ENCODE measurements around the gene TRAPPC2L. TPM values are rescaled to one million over a fixed set of nuclear protein-coding genes. Genes with fewer than 3 reads are reported as not detected.

TRAPPC2L gene
- polyA plus RNA-seq, 1 donor = 51.7 TPM

DNA sequence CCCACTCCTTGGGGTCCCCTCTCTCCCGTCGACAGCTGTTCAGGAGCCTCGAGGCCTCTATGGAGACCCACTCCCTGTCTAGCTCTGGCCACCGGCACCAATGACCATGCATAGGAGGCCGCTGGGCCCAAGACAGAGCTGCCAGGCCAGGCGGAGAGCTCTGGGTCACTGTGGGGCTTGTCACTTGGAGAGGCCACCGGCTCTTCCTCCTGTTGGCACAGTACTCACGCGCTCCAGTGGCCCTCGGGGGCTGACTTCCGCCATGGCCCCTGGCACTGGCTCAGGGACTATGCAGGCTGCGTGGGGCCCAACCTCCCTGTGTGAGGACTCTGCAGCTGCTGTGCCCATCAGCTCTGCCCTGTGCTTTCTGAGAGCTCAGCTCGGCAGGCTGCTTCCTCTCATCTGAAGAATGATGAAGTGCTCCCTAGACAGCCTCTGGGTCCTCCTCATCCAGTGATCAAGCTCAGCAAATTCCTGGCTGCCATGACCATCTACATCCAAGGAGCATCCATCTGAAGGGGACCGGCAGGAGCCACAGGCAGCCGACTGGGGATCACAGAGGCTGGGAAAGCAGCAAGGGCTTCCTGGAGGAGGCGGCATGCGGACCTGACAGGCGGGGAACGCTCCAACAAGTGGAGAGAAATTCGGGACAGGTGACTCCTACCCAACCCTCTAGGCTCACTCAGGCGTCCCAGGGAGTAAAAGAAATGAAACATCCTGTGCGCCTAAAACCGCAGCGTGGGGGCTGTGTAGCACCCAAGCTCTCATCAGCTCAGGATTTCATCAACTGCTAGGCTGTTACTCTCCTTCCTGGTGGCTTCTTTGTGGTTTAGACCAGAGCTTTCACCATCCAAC is 17.0 kb upstream of the TRAPPC2L start:
- no peak for DNase-seq

DNA sequence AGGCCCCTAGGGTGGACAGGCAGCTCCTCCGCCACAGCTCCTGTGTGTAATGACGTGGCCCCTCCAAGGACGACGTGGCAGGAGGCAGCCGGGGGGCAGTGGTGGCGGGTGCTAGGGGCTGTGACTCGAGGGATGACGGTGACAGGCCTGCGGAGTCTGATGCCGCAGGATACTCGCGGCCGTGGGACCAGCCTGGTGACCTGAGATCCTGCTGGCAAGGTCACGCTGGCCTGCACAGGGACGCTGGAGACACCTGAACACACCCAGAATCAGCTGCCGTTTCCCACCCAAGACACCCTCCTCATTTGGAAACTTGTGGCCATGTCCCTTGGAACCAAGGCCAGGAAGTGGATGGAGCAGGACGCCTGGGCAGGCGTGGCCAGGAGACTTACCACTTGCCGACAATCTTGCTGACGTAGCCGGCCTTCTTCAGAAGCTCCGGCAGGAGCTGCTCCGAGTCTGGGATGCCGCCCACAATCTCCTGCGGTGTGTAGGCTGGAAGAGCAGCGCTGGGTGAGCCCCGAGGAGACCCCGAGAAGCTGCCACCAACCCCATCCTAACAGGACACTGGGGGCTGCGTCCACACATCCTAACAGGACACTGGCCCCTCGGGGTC is 16.2 kb upstream of the TRAPPC2L start:
- DNase-seq = no peak

DNA sequence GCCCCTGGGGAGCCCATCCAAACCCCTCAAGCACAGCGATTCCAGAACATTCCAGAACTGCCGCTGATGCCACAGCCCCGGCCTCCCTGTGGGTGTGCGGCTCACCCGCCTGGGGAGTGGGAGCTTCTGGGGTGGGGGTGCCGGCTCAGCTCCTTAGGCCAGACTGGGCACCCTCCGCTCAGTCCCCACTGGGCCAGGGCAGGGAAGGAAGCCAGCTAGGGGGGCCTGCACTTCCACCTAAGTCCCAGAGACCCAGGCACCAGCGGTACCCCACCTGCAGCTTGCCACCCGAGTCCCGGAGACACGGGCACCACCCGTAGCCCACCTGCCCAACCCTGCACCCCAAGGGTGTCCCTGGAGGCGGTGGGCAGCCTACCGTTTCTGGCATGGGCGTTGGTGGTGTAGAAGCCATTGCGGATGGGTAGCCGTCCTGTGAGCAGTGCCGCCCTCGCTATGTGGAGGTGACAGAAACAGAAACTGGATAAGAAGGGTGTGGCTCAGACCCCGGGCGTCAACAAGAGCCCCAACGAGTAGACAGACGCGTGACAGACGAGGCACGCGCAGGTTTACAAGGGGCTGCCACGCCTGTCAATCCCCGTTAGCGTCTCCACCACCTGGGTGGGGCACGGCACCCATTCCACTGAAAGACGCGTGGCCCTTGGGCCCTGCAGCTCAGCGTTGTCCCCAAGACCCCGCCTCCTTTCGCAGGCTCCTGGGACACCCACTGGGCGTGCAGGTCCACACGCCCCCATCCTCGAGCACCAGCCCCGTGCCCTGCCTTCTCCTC is 15.2 kb upstream of the TRAPPC2L start:
- DNase-seq = no peak

- DNase-seq = no peak
These were observed 14.6 kb upstream of the TRAPPC2L start for GRCh38 chr16:88842308-88842756.

- no peak for DNase-seq
These were observed 14.1 kb upstream of the TRAPPC2L start for GRCh38 chr16:88842806-88843205.

- no peak for DNase-seq
These were observed 13.7 kb upstream of the TRAPPC2L start for GRCh38 chr16:88843256-88843655.

GRCh38 chr16:88844419-88845036 is 12.4 kb upstream of the TRAPPC2L start:
- DNase-seq = no peak

GRCh38 chr16:88846088-88846487 is 10.8 kb upstream of the TRAPPC2L start:
- DNase-seq = no peak

- DNase-seq = no peak
These were observed 9.3 kb upstream of the TRAPPC2L start for GRCh38 chr16:88847654-88848053.

- DNase-seq = no peak
These were observed 8.4 kb upstream of the TRAPPC2L start for GRCh38 chr16:88848557-88848956.

GRCh38 chr16:88850531-88851199 is 6.3 kb upstream of the TRAPPC2L start:
- no peak for DNase-seq

GRCh38 chr16:88851616-88852015 is 5.3 kb upstream of the TRAPPC2L start:
- DNase-seq = no peak

DNA sequence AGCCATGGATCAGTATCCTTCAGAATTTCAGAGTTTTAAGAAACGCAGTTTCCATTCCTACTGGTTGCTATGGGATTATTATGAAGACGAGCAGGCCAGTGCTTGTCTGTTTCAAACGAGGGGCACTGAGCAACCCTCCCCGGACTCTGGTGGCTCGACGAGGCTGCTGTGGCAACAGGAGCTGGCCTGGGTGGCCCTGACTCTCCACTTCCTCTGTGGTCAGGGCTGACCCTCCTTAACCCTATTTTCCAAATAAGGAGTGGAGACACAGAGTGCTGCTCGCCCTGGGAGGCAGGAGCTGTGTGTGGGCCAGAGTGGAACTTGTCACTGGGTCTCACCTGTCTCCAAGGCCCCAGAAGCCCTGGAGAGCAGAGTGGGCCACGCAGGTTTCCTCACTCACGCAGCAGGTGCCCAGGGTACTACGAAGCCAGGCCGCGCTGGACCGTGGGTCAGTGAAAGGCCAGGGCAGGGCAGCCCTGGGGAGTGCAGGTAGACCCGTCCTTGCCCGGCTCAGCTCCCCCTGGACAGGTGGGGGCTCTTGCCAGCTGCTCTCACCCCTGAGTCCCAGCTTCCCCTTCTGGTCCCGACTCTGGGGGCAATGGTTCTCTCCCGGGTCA is 3.5 kb upstream of the TRAPPC2L start:
- no peak for DNase-seq

DNA sequence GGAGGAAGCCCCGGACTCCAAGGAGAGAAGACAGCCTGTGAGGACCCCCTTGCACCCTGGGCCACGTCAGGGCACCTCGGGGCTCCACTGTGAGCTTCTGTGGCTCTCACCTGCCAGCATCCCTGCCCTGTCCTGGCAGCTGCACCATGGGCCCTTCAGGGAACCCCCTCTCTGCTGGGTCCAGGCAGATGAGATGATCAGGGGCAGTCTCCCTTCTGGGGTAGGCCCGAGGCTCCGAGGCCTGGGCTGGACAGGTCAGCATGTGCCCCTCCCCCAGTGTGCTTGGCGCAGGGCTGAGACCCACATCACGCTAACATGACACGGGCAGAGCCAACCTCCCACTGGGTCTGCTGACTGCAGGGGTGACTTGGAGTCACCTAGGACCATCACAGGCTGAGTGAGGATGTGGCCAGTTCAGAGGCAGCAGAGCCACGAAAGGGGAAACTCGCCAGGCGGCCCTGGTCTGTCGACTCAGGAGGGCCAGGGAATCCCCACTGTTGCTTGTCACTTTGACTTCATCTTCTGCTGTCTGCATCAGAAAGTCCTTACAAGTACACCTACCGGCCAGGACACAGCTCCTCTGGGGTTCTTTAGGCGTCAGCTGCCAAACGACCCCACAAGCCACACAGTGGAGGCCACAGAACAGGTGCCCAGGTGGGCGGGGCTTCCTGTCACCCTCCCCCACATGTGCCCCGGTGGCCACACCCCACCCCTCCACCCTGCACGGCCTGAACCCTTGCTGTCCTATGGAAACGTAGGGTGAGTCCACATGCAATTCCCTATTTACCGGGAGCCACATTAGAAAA is 2.4 kb upstream of the TRAPPC2L start:
- DNase-seq = no peak

- DNase-seq = no peak
These were observed 1.8 kb upstream of the TRAPPC2L start for GRCh38 chr16:88855176-88855575.

- DNase-seq = no peak
These were observed 1.2 kb upstream of the TRAPPC2L start for GRCh38 chr16:88855736-88856121.

GRCh38 chr16:88856122-88856827 is 652 bp upstream of the TRAPPC2L start:
- no peak for DNase-seq

- DNase-seq = peak; percentile 43
These were observed 907 bp downstream of the TRAPPC2L start for GRCh38 chr16:88857728-88858339.

- DNase-seq = no peak
These were observed 2.6 kb downstream of the TRAPPC2L start for GRCh38 chr16:88859381-88860091.

Data from hindlimb muscle (tissue), 1 donor.